HG03432 (cell line): ENCODE data around the gene SLC16A10.
"Not testable (repeated sequence)": the region's sequence is repeated elsewhere in the genome, so short reads cannot be mapped to it uniquely, and the experiment has no call there.

Source experiments
- ATAC-seq: cut with Tn5 transposase; IDR thresholded peaks from one replicate; pipeline ENCODE4 v1.9.1; 2021; ENCODE audit warnings: mild to moderate bottlenecking, moderate library complexity; ENCODE audit not compliant: unreplicated experiment

SLC16A10 gene

GRCh38 chr6:111183702-111184517 is 96.6 kb downstream of the SLC16A10 start:
- ATAC-seq: peak; percentile 84

GRCh38 chr6:111184827-111185532 is 97.7 kb downstream of the SLC16A10 start:
- ATAC-seq: no peak

DNA sequence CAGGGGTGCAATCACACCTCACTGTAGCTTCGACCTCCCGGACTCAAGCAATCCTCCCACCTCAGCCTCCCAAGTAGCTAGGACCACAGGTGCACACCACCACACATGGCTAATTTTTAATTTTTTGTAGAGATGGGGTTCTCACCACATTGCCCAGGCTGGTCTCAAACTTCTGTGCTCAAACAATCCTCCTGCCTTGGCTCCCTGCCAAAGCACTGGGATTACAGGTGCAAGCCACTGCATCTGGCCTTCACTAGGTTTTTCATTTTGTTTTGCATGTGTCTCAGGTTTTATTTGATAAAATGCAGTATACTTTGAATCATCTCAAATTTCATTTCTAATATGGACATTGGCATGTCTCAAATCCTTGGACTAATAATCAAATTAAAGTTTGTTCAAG is 98.7 kb downstream of the SLC16A10 start:
- ATAC-seq: no peak

DNA sequence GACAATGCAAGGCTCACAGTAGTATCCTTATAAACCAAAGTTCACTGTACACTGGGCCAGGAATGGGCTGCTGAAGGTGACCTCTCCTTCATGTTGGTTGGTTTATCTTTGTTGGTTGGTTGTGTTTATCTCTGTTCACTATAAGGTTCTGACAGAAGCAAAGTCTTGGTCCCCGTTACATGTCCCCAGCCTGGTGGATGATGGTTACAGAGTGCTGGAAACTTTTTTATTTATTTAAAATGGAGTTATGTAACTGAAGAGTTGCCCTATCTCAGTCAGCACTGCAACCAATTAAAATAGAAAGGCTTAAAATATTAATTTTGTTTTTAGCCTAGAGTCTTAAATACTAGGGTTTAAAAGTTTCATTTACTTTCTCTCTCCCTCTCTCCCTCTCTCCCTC is 100.6 kb downstream of the SLC16A10 start:
- no peak for ATAC-seq

DNA sequence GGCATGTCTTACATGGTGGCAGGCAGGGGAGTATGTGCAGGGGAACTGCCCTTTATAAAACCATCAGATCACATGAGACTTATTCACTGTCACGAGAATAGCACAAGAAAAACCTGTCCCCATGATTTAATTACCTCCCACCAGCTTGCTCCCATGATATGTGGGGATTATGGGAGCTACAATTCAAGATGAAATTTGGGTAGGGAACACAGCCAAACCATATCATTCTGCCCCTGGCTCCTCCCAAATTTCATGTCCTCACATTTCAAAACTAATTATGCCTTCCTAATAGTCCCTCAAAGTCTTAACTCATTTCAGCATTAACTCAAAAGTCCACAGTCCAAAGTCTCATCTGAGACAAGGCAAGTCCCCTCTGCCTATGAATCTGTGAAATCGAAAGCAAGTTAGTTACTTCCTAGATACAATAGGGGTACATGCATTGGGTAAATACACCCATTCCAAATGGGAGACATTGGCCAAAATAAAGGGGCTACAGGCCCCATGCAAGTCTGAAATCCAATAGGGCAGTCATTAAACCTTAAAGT is 102.4 kb downstream of the SLC16A10 start:
- not testable (repeated sequence) for ATAC-seq

DNA sequence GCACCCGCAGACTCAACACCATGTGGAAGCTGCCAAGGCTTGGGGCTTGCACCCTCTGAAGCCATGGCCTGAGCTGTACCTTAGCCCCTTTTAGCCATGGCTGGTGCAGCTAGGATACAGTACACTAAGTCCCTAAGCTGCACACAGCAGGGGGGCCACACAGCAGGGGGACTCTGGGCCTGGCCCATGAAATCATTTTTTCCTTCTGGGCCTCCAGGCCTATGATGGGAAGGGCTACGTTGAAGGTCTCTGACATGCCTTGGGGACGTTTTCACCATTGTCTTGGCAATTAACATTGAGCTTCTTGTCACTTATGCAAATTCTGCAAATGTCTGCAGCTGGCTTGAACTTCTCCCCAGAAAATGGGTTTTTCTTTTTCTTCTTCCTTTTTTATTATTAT is 103.3 kb downstream of the SLC16A10 start:
- ATAC-seq: no peak

DNA sequence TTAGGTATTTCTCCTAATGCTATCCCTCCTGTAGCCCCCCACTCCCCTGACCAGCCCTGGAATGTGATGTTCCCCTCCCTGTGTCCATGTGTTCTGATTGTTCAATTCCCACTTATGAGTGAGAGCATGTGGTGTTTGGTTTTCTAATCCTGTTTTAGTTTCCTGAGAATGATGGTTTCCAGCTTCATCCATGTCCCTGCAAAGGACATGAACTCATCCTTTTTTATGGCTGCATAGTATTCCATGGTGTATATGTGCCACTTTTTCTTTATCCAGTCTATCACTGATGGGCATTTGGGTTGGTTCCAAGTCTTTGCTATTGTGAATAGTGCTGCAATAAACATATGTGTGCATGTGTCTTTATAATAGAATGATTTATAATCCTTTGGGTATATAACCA is 103.8 kb downstream of the SLC16A10 start:
- ATAC-seq: not testable (repeated sequence)

GRCh38 chr6:111192911-111193555 is 105.7 kb downstream of the SLC16A10 start:
- no peak for ATAC-seq

- ATAC-seq: no peak
Observed at GRCh38 chr6:111195656-111196055, 108.4 kb downstream of the SLC16A10 start.

DNA sequence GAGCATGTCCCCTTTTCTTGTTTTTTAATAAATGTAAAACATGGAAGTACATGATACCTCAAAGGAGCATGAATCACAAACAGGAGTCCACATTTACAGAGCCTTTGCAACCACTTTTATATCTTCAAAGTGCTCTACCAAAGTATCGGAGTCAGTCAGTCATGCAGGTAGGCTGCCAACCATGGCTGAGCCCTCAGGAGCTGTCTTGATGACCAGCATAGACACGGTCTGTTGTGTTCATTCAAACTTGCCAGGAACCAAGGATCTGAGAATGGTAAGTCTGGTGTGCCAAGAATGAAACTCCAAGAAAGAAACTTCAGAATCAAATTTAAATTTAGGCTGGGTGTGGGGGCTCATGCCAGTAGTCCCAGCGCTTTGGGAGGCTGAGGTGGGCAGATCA is 111.5 kb downstream of the SLC16A10 start:
- no peak for ATAC-seq

- ATAC-seq: no peak
Observed at GRCh38 chr6:111199935-111200334, 112.6 kb downstream of the SLC16A10 start.

GRCh38 chr6:111200350-111201243 is 113.3 kb downstream of the SLC16A10 start:
- ATAC-seq: no peak

GRCh38 chr6:111201244-111201554 is 113.9 kb downstream of the SLC16A10 start:
- no peak for ATAC-seq

- no peak for ATAC-seq
Observed at GRCh38 chr6:111201764-111202163, 114.5 kb downstream of the SLC16A10 start.

GRCh38 chr6:111203539-111203938 is 116.2 kb downstream of the SLC16A10 start:
- ATAC-seq: not testable (repeated sequence)

- no peak for ATAC-seq
Observed at GRCh38 chr6:111204305-111204704, 117.0 kb downstream of the SLC16A10 start.

- no peak for ATAC-seq
Observed at GRCh38 chr6:111204881-111205280, 117.6 kb downstream of the SLC16A10 start.

DNA sequence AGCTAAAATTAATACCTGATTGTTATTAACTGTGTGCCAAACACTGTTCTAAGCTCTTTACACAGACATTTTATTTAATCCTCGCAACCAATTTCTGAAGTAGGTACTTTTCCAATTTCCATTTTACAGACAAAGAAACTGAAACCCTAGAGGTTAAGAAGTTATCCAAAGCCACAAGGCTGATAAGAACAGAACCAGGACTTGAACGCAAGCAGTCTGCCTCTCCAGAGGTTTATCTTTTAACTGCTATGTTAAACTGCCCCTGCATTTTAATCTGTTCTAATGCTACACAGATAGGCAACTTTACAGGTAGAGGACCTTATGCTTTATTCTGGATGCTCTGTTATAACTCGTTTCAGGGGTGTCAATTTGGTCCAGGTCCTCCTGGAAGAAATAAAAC is 118.2 kb downstream of the SLC16A10 start:
- ATAC-seq: no peak

DNA sequence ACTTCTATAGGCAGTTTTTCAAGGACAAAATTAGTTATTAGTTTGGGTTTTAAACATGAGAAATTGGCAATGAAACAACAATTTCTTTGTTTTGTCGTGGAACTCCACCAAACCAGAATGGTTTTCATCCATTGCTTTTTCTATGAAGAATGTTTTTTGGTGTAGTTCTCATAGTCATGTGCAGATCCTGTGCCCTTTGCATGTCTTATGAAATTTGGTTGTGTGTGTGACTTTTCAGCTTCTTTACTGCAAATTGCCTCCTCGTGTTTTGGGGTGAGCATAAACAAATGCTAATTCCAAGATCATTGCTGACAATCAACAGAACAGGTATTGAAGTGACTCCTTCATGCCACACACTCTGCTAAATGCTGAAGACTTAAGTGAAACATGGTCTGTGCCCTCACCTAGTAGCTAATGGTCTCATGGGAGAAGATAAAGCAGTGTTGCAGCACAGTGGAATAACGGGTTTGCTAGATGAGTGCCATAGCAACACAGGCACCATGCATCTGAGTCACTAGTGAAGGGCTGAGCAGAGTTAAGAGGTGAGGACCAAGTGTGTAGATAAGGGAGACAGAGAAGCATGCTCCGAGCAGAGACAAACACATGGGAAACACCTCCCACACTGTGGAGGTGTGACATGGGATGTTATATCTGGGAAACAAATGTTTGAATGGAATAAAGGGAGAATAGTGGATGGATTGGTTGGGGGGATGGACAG is 120.0 kb downstream of the SLC16A10 start:
- ATAC-seq: no peak

GRCh38 chr6:111208933-111209332 is 121.6 kb downstream of the SLC16A10 start:
- ATAC-seq: no peak
